Adipose tissue (tissue), 3 donors: Measurements from ENCODE around the gene PDGFA. TPM values are rescaled to one million over a fixed set of nuclear protein-coding genes. Genes with fewer than 3 reads are reported as not detected.

Experiments
- H3K27ac ChIP-seq: one replicate; pipeline ENCODE4 v1.5.1; 2013; ENCODE audit warnings: low read depth, low read length
- WGBS, 3 donors: extraction: QIAGEN DNeasy Blood & Tissue Kit; methylation state at CpG; one replicate each; pipeline ENCODE4 v1.1.7; 2013; 5-methylcytosine and 5-hydroxymethylcytosine counted together
- polyA plus RNA-seq, 3 donors: library from polyadenylated mRNA; stranded (reverse); fragments of 200-250 nt; gene quantifications; one replicate each; pipeline ENCODE4 v1.2.3, GENCODE V29; 2013
- donor health status: healthy with polysubstance abuse.
- donor health status: Bipolar disorder and iron deficiency.
- donor health status: healthy.

PDGFA gene
- polyA plus RNA-seq, 3 donors, result 9.9 to 40.2 (median 11.7) TPM

DNA sequence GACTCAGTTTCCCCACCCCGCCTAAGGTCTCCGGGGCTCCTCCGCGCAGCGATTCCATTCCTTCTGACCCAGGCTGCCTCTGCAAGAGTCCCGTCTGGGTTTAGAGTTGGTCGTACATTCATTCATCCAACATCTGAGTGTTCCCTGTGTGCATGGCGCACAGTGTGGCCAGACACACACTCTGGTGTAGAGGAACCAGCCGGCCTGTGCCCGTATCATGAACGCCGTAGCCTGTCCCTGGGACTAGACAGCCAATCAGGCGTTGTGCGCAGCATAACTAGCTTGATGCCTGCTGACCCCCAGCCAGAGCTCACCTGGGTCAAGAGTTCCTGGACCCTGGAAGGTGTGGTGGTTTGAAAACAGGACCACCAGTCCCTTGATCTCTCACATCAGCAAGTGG lies 20.9 kb upstream of the PDGFA start:
- no peak overlapping the region for H3K27ac ChIP-seq
- WGBS, 3 donors, result 97 to 99% (median 98%) methylated on average over 14 of the region's 14 CpGs

DNA sequence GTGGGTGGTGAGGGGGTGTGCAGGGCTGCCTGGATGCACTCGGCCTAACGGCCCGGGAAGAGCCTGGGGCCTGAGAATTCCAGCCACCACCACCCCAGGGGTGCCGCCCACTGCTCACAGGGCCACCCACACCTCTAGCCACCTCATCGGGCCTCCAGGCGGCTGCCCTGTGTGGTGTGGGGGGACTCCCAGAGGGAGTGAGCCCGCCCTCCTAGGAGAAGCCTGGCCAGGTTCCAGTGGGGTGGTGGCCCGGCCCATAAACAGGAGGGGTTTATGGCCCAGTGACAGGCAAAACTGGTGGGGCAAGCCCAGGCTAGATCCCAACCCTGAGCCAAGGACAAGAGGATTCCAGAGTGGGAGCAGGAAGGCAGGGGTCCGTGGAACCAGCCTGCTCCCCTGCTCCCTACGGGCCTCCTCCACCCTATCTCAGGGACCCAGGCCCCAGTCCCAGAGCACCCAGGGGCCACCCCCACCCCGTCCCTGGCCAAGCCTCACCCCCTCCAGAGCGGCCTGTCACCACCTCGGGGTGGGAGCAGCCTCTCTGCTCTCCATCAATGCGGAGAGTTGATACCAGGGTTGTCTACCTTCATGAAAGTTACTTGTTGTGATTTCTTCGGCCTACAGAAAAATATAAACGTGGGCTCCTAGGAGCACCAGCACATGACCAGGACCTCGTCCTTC lies 20.2 kb upstream of the PDGFA start:
- no peak overlapping the region for H3K27ac ChIP-seq
- WGBS, 3 donors, result 74 to 84% (median 79%) methylated on average over 14 to 17 of the region's 17 CpGs

DNA sequence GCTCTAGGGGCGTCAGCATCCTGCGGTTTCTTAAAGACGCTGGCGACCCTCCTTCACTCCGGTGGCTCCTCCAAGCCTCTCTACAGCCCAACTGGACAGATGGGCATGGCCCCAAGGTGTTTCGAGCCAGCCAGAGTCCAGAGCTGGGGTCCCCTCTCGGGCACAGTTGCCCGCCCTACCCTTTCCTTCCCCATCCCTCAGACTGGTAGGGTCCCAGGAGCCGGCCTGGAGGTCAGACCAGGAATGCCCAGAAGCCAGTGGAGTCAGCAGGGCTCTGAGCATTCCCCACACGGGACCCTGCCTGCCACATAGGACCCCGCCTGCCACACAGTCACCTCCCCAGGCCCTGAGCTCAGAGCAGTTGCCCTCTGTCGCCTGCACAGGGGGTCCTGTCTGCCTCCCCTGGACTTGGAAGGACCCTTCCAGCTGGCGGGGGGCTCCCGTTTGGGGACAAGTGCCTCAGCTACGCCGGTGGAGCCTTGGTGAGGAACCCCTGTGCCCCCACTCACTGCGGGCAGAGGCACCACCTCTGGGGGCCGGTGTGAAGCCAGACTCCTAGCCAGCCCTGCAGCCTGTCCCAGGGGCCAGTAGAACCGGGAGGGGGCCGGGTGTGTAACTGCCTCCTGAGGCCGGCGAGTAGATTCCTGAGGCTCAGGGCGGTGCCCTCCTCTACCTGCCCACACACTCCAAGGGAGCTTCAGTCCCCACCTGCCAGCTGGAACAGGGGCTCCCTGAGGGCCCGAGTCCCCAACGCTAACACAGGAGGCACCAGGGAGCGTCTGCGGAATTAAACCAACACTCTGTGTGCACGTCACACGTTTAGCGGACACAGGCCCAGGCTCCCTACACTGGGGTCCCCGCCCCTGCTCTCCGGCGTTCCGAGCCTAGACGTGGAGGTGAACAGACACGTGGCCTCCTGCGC lies 19.4 kb upstream of the PDGFA start:
- WGBS, 3 donors, result 80 to 83% (median 81%) methylated on average over 31 to 37 of the region's 37 CpGs
- H3K27ac ChIP-seq, result no peak overlapping the region

DNA sequence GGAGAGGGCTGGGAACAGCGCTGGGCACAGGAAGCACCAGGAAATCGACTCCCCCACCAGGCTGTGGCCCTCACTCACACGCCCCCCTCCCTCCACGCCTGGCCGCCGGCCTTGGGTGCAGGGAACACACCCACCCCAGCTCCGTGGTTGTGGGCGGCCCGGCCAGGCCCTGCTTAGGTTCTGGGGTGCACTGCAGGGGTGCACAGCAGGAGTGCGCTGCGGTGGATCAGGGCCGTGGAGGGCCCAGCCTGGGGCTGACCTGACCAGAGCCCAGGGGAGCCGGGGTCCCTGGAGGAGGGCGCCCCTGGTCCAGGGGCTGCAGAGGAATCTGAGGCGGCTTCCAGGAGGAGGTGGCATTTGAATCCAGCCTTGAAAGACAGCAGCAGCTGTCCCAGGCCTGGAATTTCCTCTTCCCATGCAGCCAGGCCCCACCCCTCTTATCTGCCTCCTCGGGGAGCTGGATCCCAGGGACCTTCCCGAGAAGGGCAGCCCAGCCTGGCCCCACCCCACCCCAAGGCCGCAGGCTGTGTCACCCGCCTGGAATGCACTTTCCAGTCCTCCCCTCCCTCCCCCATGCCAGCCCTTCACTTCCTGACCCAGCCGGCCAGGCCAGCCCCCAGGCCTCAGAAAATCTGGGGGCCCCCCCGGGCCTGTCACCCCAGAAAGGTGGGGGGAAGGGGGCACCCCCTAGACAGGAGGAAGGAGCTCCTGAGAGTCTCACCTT lies 18.4 kb upstream of the PDGFA start:
- H3K27ac ChIP-seq, result no peak overlapping the region
- WGBS, 3 donors, result 43 to 53% (median 43%) methylated on average over 20 to 21 of the region's 21 CpGs

DNA sequence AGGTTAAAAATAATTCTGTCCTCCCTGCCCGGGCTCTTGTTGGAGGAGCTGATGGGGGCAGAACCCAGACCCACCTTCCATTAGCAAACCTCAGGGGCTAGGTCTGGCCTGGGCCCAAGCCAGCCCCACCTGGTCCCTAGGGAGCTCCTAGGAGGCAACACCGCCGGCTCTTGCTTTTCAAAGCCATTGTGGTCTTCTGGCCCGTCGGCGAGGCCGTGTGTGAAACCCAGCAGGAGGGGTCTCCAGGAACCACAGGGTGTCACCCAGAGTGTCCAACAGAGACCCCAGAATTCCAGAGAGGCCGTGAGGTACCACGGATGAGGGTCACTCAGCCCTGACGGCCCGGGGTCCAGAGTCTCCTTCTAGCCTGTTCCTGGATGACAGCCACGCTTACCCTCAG lies 16.6 kb upstream of the PDGFA start:
- 89 to 94% (median 93%) methylated on average over 12 of the region's 12 CpGs for WGBS, 3 donors
- no peak overlapping the region for H3K27ac ChIP-seq

DNA sequence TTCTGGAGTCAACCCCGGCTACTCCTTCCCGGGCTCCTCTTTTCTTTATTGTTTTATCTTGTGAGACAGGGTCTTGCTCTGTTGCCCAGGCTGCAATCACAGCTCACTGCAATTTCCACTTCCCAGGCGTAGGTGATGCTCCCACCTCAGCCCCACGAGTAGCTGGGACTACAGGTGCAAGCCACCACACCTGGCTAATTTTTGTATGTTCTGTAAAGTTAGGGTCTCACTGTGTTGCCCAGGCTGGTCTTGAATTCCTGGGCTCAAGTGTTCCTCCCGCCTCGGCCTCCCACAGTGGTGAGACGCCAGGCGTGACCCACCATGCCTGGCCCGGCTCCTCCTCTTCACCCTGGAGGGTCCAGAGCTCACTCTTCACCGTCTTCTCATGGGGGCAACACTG lies 15.3 kb upstream of the PDGFA start:
- H3K27ac ChIP-seq, result no peak overlapping the region
- 86 to 96% (median 95%) methylated on average over 10 of the region's 10 CpGs for WGBS, 3 donors

DNA sequence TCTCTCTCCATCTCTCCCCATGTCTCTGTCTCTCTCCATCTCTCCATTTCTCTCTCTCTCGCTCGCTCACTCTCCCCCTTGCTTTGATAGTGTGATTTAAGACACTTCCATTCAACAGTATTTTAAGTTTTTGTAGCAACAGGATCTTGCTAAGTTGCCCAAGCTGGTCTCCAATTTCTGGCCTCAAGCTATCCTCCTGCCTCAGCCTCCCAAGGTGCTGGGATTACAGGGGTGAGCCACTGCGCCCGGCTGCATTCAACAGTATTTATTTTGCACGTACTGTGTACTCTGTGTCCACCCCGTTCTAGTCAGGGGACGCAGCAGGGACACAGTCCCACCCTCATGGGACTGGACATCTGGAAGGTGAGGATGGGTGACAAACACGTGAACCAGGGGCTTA lies 14.4 kb upstream of the PDGFA start:
- 92 to 94% (median 93%) methylated on average over 8 of the region's 8 CpGs for WGBS, 3 donors
- no peak overlapping the region for H3K27ac ChIP-seq

DNA sequence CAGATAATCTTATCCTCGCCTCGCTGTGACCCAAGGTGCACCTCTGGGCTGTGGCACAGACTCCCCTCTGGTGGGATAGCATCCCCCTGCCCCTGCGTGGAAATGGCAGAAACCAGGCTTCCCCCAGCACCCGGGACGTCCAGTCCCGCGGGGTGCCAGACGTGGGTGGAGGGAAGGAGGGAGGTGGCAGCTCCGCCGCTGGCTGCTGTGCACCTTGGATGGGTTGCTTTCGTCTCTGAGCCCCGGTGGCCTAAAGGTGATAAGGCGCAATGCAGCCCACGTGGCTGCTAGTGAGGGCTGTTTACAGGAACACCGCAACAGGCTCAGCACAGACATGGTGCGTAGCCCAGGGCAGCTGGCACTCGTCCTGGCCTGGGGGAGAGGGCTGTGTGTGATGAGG lies 13.6 kb upstream of the PDGFA start:
- WGBS, 3 donors, result 77 to 79% (median 78%) methylated on average over 17 of the region's 17 CpGs
- no peak overlapping the region for H3K27ac ChIP-seq

DNA sequence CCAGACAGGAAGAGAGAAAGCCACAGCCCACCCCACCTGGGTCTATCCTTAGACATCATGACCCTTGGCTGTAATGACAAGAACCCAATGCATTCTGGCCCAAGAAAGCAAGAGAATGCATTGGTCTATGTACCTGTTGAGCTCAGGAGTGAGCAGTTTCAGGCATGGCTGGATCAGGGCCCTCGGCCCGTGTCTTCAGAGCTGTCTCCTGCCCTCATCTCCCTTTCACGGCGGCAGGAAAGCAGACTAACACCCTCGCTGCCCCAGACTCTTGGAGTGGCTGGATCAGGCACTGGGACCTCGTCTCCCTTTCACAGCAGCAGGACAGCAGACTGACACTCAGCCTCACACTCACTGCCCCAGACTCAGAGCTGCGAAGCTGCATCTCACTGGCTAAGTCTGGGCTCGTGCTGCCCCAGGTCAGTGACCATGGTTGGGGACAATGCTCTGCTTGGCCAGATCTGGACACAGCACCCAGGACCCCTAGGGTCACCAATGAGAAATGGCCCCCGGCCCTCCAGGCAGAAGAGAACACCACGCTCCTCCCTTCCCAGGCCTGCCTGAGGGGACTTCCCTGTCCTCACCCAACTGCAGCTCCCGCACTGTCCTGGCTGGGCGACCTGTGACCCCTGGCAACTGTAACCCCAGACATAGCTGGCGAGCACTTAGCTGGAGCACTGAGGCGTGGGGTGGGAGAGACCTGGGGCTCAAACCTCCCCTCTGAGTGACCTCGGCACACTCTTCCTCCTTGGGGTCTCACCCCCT lies 12.9 kb upstream of the PDGFA start:
- no peak overlapping the region for H3K27ac ChIP-seq
- WGBS, 3 donors, result 86 to 89% (median 89%) methylated on average over 15 of the region's 15 CpGs

DNA sequence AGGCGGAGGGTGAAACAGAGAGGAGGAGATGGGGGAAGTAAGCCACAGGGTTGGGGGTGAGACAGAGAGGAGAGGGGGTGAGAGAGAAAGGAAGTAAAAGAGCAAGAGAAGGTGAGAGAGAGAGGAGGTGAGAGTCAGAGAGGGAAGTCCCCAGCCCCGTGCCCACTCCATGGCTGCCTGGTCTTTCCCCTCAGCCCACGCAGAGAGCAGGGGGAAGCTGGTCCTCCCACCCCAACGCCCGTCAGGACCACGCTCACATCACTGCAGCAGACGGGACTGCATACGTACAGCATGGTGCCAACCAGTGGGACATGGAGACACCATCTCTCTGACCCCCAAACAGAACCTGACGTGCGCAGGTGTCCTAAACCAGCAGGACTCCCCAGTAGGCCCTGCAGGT lies 12.1 kb upstream of the PDGFA start:
- no peak overlapping the region for H3K27ac ChIP-seq
- 76 to 92% (median 80%) methylated on average over 9 to 10 of the region's 10 CpGs for WGBS, 3 donors

DNA sequence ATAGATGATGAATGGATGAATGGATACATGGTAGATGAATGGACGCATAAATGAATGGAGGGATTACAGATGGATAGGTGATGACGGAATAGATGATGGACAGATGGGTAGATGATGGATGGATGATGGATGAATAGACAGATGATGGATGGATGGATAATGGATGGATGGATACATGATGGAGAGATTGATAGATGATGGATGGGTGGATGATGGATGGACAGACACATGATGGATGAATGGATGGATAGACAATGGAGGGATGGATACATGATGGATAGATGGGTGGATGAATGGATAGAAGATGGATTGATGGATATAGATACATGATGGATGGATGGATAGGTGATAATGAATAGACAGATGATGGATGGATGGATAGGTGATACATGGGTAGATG lies 8.8 kb upstream of the PDGFA start:
- H3K27ac ChIP-seq, result no peak overlapping the region
- 92 to 96% (median 92%) methylated on average over 2 of the region's 2 CpGs for WGBS, 3 donors

DNA sequence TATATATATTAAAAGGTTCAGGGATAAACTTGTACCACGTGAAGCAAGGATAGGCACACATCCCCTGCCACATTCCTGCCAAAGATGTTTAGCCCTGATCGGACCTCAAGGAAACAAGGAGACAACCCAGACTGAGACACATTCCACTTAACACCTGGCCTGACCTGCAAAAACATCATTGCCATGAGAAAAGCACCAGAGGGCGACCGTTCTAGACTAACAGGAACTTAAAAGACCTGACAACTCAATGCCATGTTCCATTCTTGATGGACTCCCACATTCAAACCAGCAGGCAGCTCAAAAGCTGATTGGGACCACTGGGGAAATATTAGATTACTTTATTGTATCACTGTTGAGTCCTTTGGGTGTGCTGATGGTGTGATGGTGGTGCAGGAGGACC lies 8.1 kb upstream of the PDGFA start:
- no peak overlapping the region for H3K27ac ChIP-seq
- WGBS, 3 donors, result 76 to 93% (median 91%) methylated on average over 4 of the region's 4 CpGs

DNA sequence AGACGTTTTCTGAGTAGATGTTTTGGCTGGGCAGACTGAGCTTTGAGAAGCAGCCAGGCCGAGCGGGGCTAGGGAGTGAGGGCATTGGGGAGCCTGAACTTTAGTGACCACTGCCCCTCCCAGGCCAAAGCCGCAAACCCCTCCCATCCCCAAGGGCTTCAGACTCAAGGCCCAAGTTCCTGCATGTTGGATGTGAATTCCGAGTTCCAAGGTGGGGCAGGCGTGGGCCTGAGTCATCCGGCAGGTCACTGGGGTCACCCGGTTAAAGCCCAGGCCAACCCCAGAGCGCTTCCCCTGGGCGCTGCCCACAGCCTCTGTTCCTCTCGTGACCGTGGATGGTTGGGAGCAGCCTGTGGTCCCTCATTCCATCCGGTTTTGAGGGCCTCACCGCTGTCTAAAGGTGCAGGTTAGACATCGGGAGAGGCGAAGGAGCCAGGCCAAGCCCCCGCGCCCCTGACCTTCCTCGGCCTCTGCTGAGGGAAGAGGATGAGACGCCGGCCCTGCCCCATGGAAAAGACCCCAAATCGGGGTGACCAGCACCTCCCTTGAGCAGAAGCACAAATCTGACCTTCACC lies 6.9 kb upstream of the PDGFA start:
- H3K27ac ChIP-seq, result no peak overlapping the region
- 83 to 91% (median 83%) methylated on average over 22 of the region's 22 CpGs for WGBS, 3 donors

DNA sequence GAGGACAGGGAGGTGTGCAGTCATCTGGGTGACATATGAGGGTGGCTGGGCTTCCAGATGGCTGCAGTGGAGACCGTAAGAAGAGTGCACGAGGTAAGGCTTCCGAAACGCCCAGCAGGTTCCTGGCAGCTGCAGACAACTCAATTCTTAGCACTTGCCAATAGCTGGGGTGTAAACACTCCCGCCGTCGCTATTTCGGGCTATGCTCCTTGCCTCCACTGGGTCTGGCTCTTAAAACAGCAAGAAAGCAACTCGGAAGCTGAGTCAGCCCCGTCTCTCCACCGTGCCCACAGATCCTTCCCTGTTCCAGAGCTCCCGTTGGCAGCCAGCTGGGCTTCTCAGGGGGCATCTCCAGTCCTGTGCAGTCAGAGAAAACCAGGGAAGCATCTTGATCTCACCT lies 6.1 kb upstream of the PDGFA start:
- 75 to 88% (median 79%) methylated on average over 12 of the region's 12 CpGs for WGBS, 3 donors
- H3K27ac ChIP-seq, result no peak overlapping the region

DNA sequence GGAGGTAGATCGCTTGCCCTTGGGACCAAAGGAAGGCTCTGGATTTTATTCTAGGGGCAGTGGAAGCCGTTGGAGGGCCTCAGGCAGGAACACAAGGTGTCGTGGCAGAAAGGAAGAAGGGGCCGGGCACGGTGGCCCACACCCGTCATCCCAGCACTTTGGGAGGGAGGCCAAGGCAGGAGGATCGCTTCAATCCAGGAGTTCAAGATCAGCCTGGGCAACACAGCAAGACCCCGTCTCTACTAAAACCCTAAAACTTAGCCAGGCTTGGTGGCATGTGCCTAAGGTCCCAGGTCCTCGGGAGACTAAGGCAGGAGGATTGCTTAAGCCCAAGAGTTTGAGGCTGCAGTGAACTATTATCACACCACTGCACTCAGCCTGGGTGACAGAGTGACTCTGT lies 5.2 kb upstream of the PDGFA start:
- WGBS, 3 donors, result 88 to 99% (median 96%) methylated on average over 9 of the region's 9 CpGs
- H3K27ac ChIP-seq, result no peak overlapping the region

DNA sequence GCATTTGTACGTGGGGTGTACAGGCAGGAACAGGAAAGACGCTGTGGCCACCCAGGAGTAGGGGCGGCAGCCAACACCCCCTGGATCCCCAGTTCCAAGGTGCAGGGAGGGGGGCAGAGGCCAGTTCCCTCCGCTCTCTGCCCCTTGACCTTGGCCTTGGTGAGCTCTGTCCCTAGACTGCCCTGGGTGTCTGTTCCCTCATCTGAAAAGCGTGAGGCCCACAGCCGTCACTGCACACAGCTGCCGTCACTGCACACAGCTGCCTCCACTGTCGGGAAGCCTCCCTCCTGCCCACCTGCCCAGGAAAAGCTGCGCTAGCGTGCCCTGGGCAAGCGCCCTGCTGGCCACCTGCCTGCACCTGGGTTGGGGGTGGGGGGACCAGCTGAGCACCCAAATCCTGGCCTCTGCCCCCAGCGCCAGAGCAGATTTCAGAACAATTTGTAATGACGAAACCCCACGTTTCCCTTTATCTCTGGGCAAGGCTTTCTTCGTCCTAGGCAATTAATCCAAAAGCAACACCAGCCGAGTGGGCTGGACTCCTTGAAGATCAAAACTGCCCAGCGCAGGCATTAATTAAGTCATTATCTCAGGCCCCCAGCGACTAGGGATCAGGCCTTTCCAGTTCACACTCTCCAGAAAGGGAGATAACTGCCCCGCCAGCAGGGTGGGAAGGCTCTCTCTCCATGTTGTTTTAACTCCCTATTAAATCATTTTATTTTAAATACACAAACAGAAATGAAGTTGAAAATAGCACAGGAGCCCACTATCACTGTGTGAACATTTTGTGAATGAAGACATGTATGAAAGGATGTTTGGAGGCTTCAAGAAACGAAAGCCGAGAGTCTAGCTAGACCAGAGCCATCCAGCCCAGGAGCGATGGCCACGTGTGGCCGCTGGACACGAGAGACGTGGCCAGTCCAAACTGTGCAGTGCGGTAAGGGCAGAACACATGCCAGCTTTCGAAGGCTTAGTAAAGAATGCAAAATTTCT lies 4.0 kb upstream of the PDGFA start:
- WGBS, 3 donors, result 76 to 77% (median 76%) methylated on average over 28 of the region's 28 CpGs
- H3K27ac ChIP-seq, result no peak overlapping the region

DNA sequence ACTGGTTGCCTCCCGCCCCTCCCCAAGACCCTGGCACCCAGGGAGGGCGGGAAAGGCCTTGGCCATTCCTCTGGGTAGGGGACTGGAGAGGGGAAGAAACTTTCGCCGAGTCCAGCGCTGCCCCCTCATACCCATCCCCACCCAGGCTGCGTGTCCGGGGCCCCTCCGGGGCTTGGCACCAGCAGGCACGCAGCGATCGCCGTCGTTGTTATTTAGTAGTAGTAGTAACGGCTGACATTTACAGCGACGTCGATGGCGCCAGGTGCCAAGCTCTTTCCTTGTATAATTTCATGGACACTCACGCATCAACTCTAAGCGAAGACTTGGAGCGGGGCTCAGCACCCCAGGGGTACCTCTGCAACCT lies 3.3 kb upstream of the PDGFA start:
- 24 to 32% (median 28%) methylated on average over 20 to 21 of the region's 21 CpGs for WGBS, 3 donors
- H3K27ac ChIP-seq, result no peak overlapping the region
